Measurements from ENCODE around the gene TLX3. TPM values are rescaled to one million over a fixed set of nuclear protein-coding genes. Genes with fewer than 3 reads are reported as not detected.

Gene TLX3
- total and polyA plus RNA-seq, 2 of the 8 experiments (the other 6 are each of a cell fraction or from before 2014, with no cell fraction given), result not detected

- H3K9me3 ChIP-seq (ENCODE audit: insufficient read depth in 2 of 2, low read depth in 1 of 2, low read length in 1 of 2), result no peaks in the 10 kb centered on the region
- no peak overlapping the region for H3K14ac ChIP-seq (ENCODE audit: insufficient read length)
- H2BK20ac ChIP-seq (ENCODE audit: low read length), result no peak overlapping the region
- H3K4ac ChIP-seq (replicated peaks; ENCODE audit: insufficient read length, low read depth, low read length), result no peak overlapping the region
- no peak overlapping the region for H4K5ac ChIP-seq (ENCODE audit: insufficient read length, low read depth, low read length)
- FAIRE-seq (no peak), DNase-seq (ENCODE audit: low read depth in 1 of 2, low spot score in 2 of 2) (no peak)
- H3K18ac ChIP-seq (ENCODE audit: extremely low read depth, low read length), result no peak overlapping the region
- no peak overlapping the region for H2BK5ac ChIP-seq (ENCODE audit: low read depth, low read length)
- H3K79me2 ChIP-seq (ENCODE audit: control insufficient read depth in 1 of 2, insufficient read depth in 2 of 2, low read length in 2 of 2), result no peaks in the 10 kb centered on the region
- ChIA-PET CTCF (ENCODE audit: partially characterized antibody) (interaction anchor here (0.6 to 6.3 kb wide), 7 partner anchors 9 to 68 kb away, joined by 3 to 40 read pairs (median 7); no protein-coding TSS in a partner anchor), POLR2A (ENCODE audit: partially characterized antibody) (interaction anchor here (1.5 kb wide), 1 partner anchor 9 kb away, joined by 4 read pairs; no protein-coding TSS in a partner anchor)
- 82% methylated on average over 6 of the region's 6 CpGs; no CpG with 5 or more reads in 1 of the 2 experiments for WGBS, 2 experiments (ENCODE audit: extremely low coverage in 1 of 2, insufficient coverage in 1 of 2, insufficient read length in 1 of 2, insufficient replicate concordance in 2 of 2, low coverage in 1 of 2, low lambda C conversion rate in 2 of 2, missing lambda C conversion rate in 1 of 2)
- peaks cover 74 to 90% (median 87%) of the 10 kb centered on the region in 4 experiments for H3K27me3 ChIP-seq (replicated peaks in 1 of 4; ENCODE audit: control insufficient read depth in 3 of 4, extremely low read depth in 1 of 4, insufficient read depth in 3 of 4, low read length in 3 of 4)
- no peak overlapping the region for H3K56ac ChIP-seq (replicated peaks; ENCODE audit: insufficient read length, low read depth, low read length)
- H3K23me2 ChIP-seq (ENCODE audit: low read depth, low read length), result peaks cover 2% of the 10 kb centered on the region; the same call in 1 of the 2 replicates
- H4K20me1 ChIP-seq (replicated peaks in 1 of 2; ENCODE audit: control insufficient read depth in 1 of 2, insufficient read depth in 2 of 2, low read length in 2 of 2), result peaks cover 20 to 44% of the 10 kb centered on the region in 2 experiments
- no peak overlapping the region for H2BK120ac ChIP-seq (replicated peaks; ENCODE audit: low read depth, low read length)
- H3K36me3 ChIP-seq (ENCODE audit: control insufficient read depth in 2 of 4, insufficient read depth in 4 of 4, low read length in 3 of 4), result peaks cover 0 to 16% (median 0%) of the 10 kb centered on the region in 4 experiments; a peak in 1 of 8 replicates
- no peak overlapping the region for H3K23ac ChIP-seq (ENCODE audit: insufficient read length)
- no peak overlapping the region for H4K8ac ChIP-seq (ENCODE audit: extremely low read depth, insufficient read depth, low read length)
- no peak overlapping the region for H3K4me3 ChIP-seq (ENCODE audit: extremely low read depth in 1 of 4, insufficient read depth in 2 of 4, low read depth in 3 of 4, low read length in 4 of 4)
- H3K27ac ChIP-seq (ENCODE audit: low read depth, low read length), result no peak overlapping the region
- no peak overlapping the region for H2AFZ ChIP-seq (ENCODE audit: low read length)
- H4K91ac ChIP-seq (replicated peaks; ENCODE audit: insufficient read length, low read length), result no peak overlapping the region
- no peak overlapping the region for H2AK5ac ChIP-seq (ENCODE audit: low read depth, low read length)
- no peaks in the 10 kb centered on the region for H3K79me1 ChIP-seq (ENCODE audit: low read depth, low read length)
- no peak overlapping the region for H2BK15ac ChIP-seq (ENCODE audit: low read length)
- H3K4me2 ChIP-seq (ENCODE audit: insufficient read depth in 1 of 2, low read depth in 2 of 2, low read length in 2 of 2), result no peak overlapping the region
- no peak overlapping the region for H3K9ac ChIP-seq (replicated peaks in 1 of 4; ENCODE audit: extremely low read depth in 1 of 4, low read depth in 3 of 4, low read length in 3 of 4)
- H2BK12ac ChIP-seq (ENCODE audit: low read depth, low read length), result no peak overlapping the region
- TF ChIP-seq SUZ12 (IDR thresholded peaks at IDR 0.05; ENCODE audit: low read length) (peak; percentile 6; the same call in 1 of the 2 replicates), EZH2 (IDR thresholded peaks at IDR 0.05; ENCODE audit: low read depth, low read length, severe bottlenecking) (no peak)
- peaks cover 0 to 24% (median 5%) of the 10 kb centered on the region in 4 experiments; a peak in 6 of 7 replicates for H3K4me1 ChIP-seq (replicated peaks in 1 of 4; ENCODE audit: control insufficient read depth in 3 of 4, insufficient read depth in 4 of 4, low read length in 3 of 4)
These were observed 2.9 kb upstream of the TLX3 start for GRCh38 chr5:171306166-171306565.

All from H1 (cell line).